HTERT RPE-1 (cell line): ENCODE measurements around the gene TRAP1.

Experiments used
- in situ Hi-C: fragments of 300-500 bp; cut with MboI; formaldehyde crosslinking; loops from 4 replicates; pipeline ENCODE4 v1.14.3; 2020; ENCODE audit warnings: low sequenced_read_pairs

Gene TRAP1

GRCh38 chr16:3737181-3737580, 19.9 kb upstream of the TRAP1 start:
- in situ Hi-C loops = no loop called here

GRCh38 chr16:3736116-3736515, 18.8 kb upstream of the TRAP1 start:
- in situ Hi-C loops = no loop called here

- in situ Hi-C loops = no loop called here
These were observed 18.2 kb upstream of the TRAP1 start for GRCh38 chr16:3735541-3735940.

DNA sequence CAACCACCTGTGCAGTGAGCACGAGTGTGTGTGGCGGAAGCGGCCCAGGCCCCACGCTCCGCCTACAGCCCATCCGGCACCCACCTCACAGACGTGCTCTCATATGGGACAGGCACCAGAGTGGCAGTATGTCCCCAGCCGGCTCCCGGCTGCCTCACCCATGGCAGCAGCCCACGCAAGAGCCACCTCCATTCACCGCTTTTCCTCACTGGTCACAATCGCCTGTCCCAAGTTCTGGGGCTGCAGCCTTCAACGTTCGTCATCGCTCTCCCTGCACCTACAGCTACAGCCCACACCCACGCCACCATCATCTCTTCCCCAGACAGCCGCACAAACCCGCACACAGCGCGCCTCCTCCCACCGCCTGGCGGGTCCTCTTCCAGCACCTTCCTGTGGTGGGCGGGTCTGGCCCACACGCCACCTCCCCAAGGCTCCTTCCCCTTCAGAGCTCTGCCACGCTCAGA, 17.5 kb upstream of the TRAP1 start:
- in situ Hi-C loops = no loop called here

- in situ Hi-C loops = no loop called here
These were observed 16.9 kb upstream of the TRAP1 start for GRCh38 chr16:3734084-3734757.

DNA sequence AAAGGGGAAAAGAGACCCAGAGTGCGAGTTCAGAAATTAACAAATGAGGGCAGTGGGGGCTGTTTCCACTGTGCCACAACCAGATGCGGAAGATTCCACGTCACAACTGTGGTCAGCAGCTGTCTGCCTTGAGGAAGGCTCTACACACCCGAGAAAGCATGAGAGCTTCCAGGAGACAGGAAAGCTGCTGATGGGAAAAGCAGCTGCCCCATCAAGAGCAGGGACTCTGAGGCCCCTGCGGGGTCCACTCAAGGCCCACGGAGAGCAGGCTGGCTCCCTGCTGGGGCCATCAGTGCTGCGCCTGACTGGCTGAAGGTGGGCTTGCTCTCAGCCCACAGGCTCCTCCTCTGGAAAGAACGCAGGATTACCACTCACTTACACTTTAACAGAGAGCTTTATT, 14.8 kb upstream of the TRAP1 start:
- in situ Hi-C loops = no loop called here

- in situ Hi-C loops = no loop called here
These were observed 14.0 kb upstream of the TRAP1 start for GRCh38 chr16:3731126-3731935.

DNA sequence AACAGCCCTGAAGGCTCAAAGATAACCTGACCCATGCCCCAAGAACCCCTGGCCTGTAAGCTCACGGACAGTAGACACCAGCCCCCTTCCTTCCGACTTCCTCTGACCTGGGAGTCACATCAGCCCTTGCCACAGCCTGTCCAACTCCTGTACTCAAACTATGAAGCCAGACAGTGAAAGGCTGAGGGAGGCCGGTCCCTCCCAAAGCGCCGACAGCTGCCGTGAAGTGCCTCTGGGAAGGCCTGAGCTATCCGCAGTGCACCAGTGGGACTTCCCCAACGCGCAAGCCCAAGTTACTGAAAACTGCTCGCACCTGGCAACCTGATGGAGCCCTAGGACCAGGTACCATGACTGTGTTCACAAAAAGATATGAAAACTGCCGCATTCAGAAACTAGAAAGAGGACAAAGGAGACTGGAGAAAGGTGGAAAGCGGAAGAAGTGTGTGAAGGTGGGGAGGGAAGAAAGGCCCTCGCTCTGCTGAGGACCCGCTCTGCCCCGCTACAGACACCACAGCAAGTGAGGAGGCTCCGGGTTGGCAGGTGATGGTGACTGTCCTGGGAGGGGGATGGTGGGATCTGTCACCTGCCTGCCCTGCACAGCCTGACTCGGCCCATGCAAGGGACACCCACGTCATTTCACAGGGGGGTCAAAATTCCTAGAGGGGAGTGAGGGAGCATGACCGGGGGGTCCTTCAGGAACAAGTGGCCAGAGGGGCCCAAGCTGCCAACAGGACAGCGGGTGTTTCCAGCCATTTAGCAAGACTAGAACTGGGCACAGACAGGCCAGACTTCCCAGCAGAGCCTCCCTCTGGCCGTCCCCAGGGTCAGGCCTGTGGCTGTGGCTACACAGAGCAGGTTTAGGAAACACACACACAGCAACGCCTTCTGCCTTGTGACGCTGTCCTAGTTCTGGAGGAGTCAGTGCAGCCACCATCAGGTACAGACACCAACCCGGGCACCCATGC, 13.1 kb upstream of the TRAP1 start:
- in situ Hi-C loops = no loop called here

GRCh38 chr16:3729161-3730112, 12.1 kb upstream of the TRAP1 start:
- in situ Hi-C loops = no loop called here

- in situ Hi-C loops = no loop called here
These were observed 11.3 kb upstream of the TRAP1 start for GRCh38 chr16:3728424-3729160.

DNA sequence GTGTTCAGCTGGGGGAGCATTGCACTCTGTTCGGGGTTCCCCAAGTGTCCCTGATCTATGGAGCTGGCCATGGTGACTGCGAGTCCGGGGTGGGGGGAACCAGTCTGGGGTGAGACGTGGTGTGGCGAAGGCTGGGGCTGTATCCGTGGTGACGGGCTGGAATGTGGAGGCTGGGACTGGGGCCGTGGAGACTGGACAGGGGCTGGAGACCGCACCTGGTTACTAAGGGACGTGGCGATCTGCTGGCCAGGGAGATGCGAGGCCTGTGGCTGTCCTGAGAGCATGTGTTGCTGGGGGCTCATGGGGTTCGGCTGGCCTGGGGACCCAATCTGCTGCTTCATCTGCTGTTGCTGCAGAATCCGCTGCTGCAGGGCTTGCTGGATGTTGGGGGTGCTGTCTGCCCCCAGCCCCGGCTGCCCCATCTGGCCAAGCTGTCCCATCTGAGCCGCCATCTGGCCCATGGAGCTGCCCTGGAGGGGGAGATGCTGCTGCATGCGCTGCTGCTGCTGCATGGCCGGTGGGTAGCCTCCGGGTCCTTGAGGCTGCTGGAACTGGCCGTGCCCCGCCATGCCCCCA, 10.6 kb upstream of the TRAP1 start:
- in situ Hi-C loops = no loop called here

DNA sequence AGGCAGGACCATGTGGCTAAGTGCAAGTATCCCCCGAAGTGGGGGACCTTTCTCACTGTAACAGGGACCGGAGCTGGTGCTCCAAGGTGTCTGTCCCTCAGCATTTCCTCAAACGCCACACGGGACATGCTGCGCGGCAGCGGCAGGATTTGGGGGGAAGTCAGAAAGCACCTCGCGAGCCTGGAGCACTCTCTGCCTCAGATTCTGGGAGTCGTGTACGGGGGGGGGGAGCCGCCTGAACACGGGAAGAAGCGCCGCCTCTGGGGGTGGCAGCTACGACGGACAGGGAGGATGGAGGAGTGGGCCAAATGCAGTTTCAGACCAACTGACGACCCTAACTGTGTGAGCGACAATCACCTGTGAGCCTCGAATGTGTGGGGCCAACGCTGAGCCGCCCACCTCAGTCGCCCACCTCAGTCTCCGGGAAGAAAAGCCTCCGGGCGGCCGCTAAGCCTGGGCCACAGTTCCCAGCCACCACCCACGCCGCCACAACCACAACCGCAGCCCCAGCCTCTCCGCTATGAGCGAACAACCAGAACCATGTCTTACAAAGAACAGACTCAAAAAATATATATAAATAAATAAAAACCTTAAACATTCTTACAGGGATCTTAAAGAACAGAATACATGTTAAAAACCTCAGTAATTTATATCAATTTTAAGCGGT, 8.8 kb upstream of the TRAP1 start:
- in situ Hi-C loops = no loop called here

DNA sequence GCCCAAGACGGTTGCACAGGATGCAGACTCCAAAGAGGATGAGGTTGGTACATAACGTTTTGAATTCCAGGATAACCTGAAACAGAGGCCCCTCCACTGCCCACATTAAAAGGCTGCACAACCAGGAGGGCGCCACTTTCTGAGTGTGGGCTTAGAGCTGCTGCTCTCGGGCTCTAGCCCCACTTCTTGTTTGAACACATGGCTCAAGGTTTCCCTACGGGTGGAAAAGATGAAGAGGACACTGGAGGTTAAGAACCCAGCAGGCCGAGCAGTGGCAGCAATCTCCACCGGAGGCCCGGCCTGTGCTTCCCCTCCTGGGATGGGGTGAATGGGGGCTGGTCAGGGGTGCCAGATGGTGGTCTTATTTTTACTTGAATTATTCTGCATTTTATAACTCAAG, 8.0 kb upstream of the TRAP1 start:
- in situ Hi-C loops = no loop called here

DNA sequence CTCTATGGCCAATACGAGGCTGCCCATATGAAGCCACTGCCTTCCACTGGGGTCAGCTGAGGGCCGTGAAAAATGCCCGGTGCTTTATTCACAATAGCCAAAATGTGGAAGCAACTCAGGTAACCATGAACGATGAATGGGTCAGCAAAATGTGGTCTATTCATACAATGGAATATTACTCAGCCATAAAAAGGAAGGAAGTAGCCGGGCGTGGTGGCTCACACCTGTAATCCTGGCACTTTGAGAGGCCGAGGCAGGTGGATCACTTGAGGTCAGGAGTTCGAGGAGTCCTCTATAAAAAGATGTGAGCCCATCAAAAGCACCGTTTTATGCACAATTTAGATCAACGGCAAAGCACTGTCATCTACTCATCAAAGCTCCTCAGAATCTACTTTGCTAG, 5.2 kb upstream of the TRAP1 start:
- in situ Hi-C loops = no loop called here

DNA sequence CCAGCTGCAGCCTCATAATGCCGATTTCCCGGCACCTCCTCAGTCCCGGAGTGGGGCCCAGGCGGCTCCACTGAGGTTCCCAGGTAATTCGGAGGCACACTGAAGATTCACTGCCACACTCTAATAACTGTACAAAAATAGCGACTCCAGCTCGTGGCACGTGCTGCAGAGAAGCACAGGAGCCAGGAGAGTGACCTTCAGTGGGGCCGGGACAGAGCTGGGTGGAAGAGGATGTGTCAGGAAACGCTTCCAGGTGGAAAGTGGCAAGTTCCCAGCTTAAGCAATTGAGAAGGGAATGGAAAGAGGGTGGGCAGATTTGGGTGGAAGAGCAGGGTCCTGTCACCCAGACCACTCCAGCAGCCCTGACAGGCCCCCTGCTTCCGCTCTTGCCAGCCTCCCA, 3.1 kb upstream of the TRAP1 start:
- in situ Hi-C loops = no loop called here

DNA sequence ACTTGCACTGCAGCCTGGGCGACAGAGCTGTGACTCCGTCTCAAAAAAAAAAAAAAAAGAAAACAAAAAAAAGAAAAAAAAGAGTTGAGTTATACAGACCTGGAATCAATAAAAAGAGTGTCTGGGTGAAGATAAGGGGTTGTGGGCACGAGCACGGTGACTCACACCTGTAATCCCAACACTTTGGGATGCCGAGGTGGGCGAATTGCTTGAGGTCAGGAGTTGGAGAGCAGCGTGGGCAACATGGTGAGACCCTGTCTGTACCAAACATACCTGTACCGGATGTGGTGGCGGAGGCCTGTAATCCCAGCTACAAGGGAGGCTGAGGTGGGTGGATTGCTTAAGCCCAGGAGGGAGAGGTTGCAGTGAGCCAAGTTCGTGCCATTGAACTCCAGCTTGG, 1.3 kb upstream of the TRAP1 start:
- in situ Hi-C loops = no loop called here

- in situ Hi-C loops = no loop called here
These were observed 681 bp upstream of the TRAP1 start for GRCh38 chr16:3718019-3718391.

- in situ Hi-C loops = no loop called here
These were observed 491 bp downstream of the TRAP1 start for GRCh38 chr16:3716831-3717234.

GRCh38 chr16:3715430-3715829, 1.9 kb downstream of the TRAP1 start:
- in situ Hi-C loops = no loop called here
